ENCODE measurements around the gene SMC6. TPM values are rescaled to one million over a fixed set of nuclear protein-coding genes. Genes with fewer than 3 reads are reported as not detected.

Gene SMC6
- total RNA-seq, 1 experiment from 2014 or later, result 40.3 TPM

- H4K5ac ChIP-seq (ENCODE audit: insufficient read length, low read depth, low read length), result no peak overlapping the region
- no peak overlapping the region for H2BK5ac ChIP-seq (ENCODE audit: insufficient read length, low read length)
- H2BK12ac ChIP-seq (ENCODE audit: insufficient read length, low read depth, low read length), result no peak overlapping the region
- no peak overlapping the region for H4K91ac ChIP-seq (ENCODE audit: insufficient read length, low read depth, low read length)
- no peak overlapping the region for H3K14ac ChIP-seq (ENCODE audit: insufficient read depth, low read length)
- H3K4ac ChIP-seq (ENCODE audit: low read depth, low read length), result no peak overlapping the region
- no peak overlapping the region for H2AFZ ChIP-seq (ENCODE audit: low read length)
- no peaks in the 10 kb centered on the region for H3K36me3 Mint-ChIP-seq (ENCODE audit: insufficient read depth in 1 of 3, low read depth in 3 of 3)
- H4K20me1 ChIP-seq (ENCODE audit: control insufficient read depth, insufficient read depth, insufficient read length), result no peaks in the 10 kb centered on the region
- no peaks in the 10 kb centered on the region for H3K4me1 ChIP-seq (ENCODE audit: insufficient read depth, low read length)
- H3K18ac ChIP-seq (ENCODE audit: insufficient read length, low read depth, low read length), result no peak overlapping the region
- no peak overlapping the region for H3K4me3 Mint-ChIP-seq
- H3K23me2 ChIP-seq (ENCODE audit: insufficient read length, low read depth, low read length, poor library complexity, severe bottlenecking), result no peaks in the 10 kb centered on the region
- H3K79me1 ChIP-seq (ENCODE audit: insufficient read depth, low read depth, low read length, poor library complexity, severe bottlenecking), result no peaks in the 10 kb centered on the region
- no peaks in the 10 kb centered on the region for H3K79me2 ChIP-seq (ENCODE audit: insufficient read depth, low read length)
- H3K4me1 Mint-ChIP-seq, result peaks cover 2 to 5% of the 10 kb centered on the region in 2 experiments; a peak in 3 of 4 replicates
- no peak overlapping the region for H3K27ac ChIP-seq (ENCODE audit: insufficient read length, low read depth, low read length)
- no peak overlapping the region for H3K27ac Mint-ChIP-seq
- no peak overlapping the region for H2BK120ac ChIP-seq (ENCODE audit: low read depth, low read length, poor library complexity, severe bottlenecking)
- no peaks in the 10 kb centered on the region for H3K27me3 ChIP-seq (ENCODE audit: insufficient read depth, low read length)
- no peak for DNase-seq
- no peaks in the 10 kb centered on the region for H3K9me3 Mint-ChIP-seq
- H2BK15ac ChIP-seq (ENCODE audit: low read depth, low read length), result no peak overlapping the region
- H3K56ac ChIP-seq (ENCODE audit: insufficient read length, low read depth, low read length), result no peak overlapping the region
- no peak overlapping the region for H3K4me2 ChIP-seq (ENCODE audit: insufficient read depth, insufficient read length, low read length)
- no peaks in the 10 kb centered on the region for H3K9me3 ChIP-seq (ENCODE audit: control insufficient read depth, low read depth, low read length)
- no peak for TF ChIP-seq CTCF (conservative IDR thresholded peaks at IDR 0.05)
- no peak overlapping the region for H4K8ac ChIP-seq (replicated peaks; ENCODE audit: insufficient read length, low read depth, low read length)
- H3K9ac ChIP-seq (ENCODE audit: extremely low read depth, insufficient read length, low read length), result no peak overlapping the region
- H2AK5ac ChIP-seq (ENCODE audit: insufficient read length, low read length), result no peak overlapping the region
- WGBS (ENCODE audit: extremely low coverage, insufficient read length, low lambda C conversion rate), result no CpG with 5 or more reads among the region's 4 CpGs
- H2BK20ac ChIP-seq (ENCODE audit: low read depth, low read length, poor library complexity, severe bottlenecking), result no peak overlapping the region
- H3T11ph ChIP-seq (ENCODE audit: low read length), result no peak overlapping the region
- H3K23ac ChIP-seq (ENCODE audit: insufficient read length, low read depth, low read length), result no peak overlapping the region
- H3K27me3 Mint-ChIP-seq (ENCODE audit: low read depth), result peaks cover 12% of the 10 kb centered on the region
These were observed 39.7 kb upstream of the SMC6 start for GRCh38 chr2:17793296-17793695.
